Fibroblast of lung (primary cell): ENCODE results near the gene KNOP1.

Experiments
- EZH2 ChIP-seq: IDR thresholded peaks from 2 replicates; pipeline ENCODE4 v1.5.1; 2012; ENCODE audit warnings: low read length, control low read depth, mild to moderate bottlenecking; ENCODE audit errors: missing control alignments
- TF ChIP-seq, protein P1 (sequence below), 2 donors: IDR thresholded peaks in 1 of 2; conservative IDR thresholded peaks in 1 of 2; 1 replicate in 1 of 2; 2 replicates in 1 of 2; pipeline ENCODE4 v1.5.1; 2011 to 2012; ENCODE audit warnings: low read length in 2 of 2, control low read depth in 1 of 2, inconsistent platforms in 1 of 2, low read depth in 1 of 2, mild to moderate bottlenecking in 1 of 2

- TF ChIP-seq, protein P1, sequence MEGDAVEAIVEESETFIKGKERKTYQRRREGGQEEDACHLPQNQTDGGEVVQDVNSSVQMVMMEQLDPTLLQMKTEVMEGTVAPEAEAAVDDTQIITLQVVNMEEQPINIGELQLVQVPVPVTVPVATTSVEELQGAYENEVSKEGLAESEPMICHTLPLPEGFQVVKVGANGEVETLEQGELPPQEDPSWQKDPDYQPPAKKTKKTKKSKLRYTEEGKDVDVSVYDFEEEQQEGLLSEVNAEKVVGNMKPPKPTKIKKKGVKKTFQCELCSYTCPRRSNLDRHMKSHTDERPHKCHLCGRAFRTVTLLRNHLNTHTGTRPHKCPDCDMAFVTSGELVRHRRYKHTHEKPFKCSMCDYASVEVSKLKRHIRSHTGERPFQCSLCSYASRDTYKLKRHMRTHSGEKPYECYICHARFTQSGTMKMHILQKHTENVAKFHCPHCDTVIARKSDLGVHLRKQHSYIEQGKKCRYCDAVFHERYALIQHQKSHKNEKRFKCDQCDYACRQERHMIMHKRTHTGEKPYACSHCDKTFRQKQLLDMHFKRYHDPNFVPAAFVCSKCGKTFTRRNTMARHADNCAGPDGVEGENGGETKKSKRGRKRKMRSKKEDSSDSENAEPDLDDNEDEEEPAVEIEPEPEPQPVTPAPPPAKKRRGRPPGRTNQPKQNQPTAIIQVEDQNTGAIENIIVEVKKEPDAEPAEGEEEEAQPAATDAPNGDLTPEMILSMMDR (conservative IDR thresholded peaks at IDR 0.05 in 1 of 2, IDR thresholded peaks at IDR 0.05 in 1 of 2; ENCODE audit: low read depth in 1 of 2, low read length in 2 of 2) = no peak
- no peak for TF ChIP-seq EZH2
Observed at GRCh38 chr16:19717314-19717713, 713 bp downstream of the KNOP1 start.
